ENCODE results near the gene HGFAC.
"Not testable (repeated sequence)": the region's sequence is repeated elsewhere in the genome, so short reads cannot be mapped to it uniquely, and the experiment has no call there.

DNA sequence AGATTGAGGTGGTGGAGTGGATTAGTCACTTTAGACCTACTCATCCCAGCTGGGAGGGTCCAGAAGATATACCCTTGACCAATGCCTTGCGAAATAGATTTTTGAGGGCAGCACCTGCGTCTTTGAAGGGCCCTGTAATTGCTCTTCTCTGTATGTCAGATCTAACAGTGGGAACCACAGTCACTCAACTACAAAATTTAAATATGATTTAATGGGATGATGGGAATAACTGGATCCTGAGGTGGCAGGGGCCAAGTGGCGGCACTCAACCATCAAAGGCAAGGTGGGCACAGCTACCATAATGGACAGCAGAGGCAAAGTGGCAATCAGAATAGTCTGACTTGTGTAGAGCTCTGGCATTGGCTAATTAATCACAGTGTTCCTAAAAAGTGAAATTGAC is 13.8 kb downstream of the HGFAC start:
- TF ChIP-seq, protein P1, sequence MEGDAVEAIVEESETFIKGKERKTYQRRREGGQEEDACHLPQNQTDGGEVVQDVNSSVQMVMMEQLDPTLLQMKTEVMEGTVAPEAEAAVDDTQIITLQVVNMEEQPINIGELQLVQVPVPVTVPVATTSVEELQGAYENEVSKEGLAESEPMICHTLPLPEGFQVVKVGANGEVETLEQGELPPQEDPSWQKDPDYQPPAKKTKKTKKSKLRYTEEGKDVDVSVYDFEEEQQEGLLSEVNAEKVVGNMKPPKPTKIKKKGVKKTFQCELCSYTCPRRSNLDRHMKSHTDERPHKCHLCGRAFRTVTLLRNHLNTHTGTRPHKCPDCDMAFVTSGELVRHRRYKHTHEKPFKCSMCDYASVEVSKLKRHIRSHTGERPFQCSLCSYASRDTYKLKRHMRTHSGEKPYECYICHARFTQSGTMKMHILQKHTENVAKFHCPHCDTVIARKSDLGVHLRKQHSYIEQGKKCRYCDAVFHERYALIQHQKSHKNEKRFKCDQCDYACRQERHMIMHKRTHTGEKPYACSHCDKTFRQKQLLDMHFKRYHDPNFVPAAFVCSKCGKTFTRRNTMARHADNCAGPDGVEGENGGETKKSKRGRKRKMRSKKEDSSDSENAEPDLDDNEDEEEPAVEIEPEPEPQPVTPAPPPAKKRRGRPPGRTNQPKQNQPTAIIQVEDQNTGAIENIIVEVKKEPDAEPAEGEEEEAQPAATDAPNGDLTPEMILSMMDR (IDR thresholded peaks at IDR 0.05) = not testable (repeated sequence)
- not testable (repeated sequence) for TF ChIP-seq POLR2A (IDR thresholded peaks at IDR 0.05)
